ENCODE measurements around the gene STAT3.

Gene STAT3

DNA sequence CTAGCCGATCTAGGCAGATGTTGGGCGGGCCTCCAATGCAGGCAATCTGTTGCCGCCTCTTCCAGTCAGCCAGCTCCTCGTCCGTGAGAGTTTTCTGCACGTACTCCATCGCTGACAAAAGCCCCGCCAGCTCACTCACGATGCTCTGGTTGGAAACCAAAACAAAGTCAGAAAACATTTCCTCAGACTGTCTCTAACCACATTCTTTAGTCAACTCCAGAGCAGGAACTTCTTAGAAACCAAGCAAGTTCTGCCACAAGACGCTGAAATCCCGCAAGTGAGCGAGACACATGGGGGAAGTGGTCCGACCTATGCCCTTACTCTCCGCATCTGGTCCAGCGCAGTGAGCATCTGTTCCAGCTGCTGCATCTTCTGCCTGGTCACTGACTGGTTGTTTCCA is 50.8 kb downstream of the STAT3 start:
- Histone ChIP-seq H3K79me2 (ENCODE audit: control insufficient read depth, low read length) (no peaks in the 10 kb centered on the region), H3F3A (ENCODE audit: control insufficient read depth, insufficient read depth) (no peaks in the 10 kb centered on the region), H3K36me3 (ENCODE audit: control insufficient read depth, low read length) (no peaks in the 10 kb centered on the region; the same call in 1 of the 2 replicates), H3K4me2 (ENCODE audit: low read length) (no peak overlapping the region), H3K27ac (ENCODE audit: low read depth, low read length) (no peak overlapping the region), H3K4me3 (ENCODE audit: low read length) (no peak overlapping the region), H3K9me2 (replicated peaks; ENCODE audit: control insufficient read depth, low read length) (no peaks in the 10 kb centered on the region), H4K20me1 (ENCODE audit: control insufficient read depth, insufficient read depth, low read depth, low read length) (no peaks in the 10 kb centered on the region), H3K27me3 (ENCODE audit: control insufficient read depth, low read length) (no peaks in the 10 kb centered on the region), H3K4me1 (ENCODE audit: control insufficient read depth, low read length) (no peaks in the 10 kb centered on the region), H3K9me3 (ENCODE audit: control insufficient read depth, insufficient read depth, low read length) (no peaks in the 10 kb centered on the region)
- no peak for TF ChIP-seq EZH2phosphoT487 (IDR thresholded peaks at IDR 0.05; ENCODE audit: borderline replicate concordance, low read length)
- TF ChIP-seq, protein P1, sequence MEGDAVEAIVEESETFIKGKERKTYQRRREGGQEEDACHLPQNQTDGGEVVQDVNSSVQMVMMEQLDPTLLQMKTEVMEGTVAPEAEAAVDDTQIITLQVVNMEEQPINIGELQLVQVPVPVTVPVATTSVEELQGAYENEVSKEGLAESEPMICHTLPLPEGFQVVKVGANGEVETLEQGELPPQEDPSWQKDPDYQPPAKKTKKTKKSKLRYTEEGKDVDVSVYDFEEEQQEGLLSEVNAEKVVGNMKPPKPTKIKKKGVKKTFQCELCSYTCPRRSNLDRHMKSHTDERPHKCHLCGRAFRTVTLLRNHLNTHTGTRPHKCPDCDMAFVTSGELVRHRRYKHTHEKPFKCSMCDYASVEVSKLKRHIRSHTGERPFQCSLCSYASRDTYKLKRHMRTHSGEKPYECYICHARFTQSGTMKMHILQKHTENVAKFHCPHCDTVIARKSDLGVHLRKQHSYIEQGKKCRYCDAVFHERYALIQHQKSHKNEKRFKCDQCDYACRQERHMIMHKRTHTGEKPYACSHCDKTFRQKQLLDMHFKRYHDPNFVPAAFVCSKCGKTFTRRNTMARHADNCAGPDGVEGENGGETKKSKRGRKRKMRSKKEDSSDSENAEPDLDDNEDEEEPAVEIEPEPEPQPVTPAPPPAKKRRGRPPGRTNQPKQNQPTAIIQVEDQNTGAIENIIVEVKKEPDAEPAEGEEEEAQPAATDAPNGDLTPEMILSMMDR (IDR thresholded peaks at IDR 0.05; ENCODE audit: low read depth, low read length, poor library complexity, severe bottlenecking): no peak

DNA sequence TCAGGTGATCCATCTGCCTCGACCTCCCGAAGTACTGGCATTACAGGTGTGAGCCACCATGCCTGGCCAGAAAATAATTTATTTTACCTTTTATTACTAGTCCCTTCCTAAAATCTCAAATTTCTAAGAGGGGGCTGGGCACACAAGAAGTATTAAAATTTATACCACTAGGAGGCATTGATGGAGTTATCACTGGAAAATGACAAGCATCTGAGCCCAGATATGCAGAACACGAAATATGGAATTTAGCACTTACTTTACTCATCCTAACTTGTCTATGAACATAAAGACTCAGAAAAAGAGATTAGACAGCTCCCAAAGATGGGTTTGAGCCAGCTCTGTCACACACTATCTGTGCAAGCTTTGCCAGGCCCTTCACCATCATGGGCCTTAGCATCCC is 53.6 kb downstream of the STAT3 start:
- Histone ChIP-seq H3K27ac (ENCODE audit: low read depth, low read length) (no peak overlapping the region), H3F3A (ENCODE audit: control insufficient read depth, insufficient read depth) (no peaks in the 10 kb centered on the region), H3K4me2 (ENCODE audit: low read length) (no peak overlapping the region), H4K20me1 (ENCODE audit: control insufficient read depth, insufficient read depth, low read depth, low read length) (no peaks in the 10 kb centered on the region), H3K79me2 (ENCODE audit: control insufficient read depth, low read length) (no peaks in the 10 kb centered on the region), H3K9me2 (replicated peaks; ENCODE audit: control insufficient read depth, low read length) (no peaks in the 10 kb centered on the region), H3K4me3 (ENCODE audit: low read length) (no peak overlapping the region), H3K4me1 (ENCODE audit: control insufficient read depth, low read length) (no peaks in the 10 kb centered on the region), H3K36me3 (ENCODE audit: control insufficient read depth, low read length) (no peaks in the 10 kb centered on the region; the same call in 1 of the 2 replicates), H3K9me3 (ENCODE audit: control insufficient read depth, insufficient read depth, low read length) (no peaks in the 10 kb centered on the region), H3K27me3 (ENCODE audit: control insufficient read depth, low read length) (no peaks in the 10 kb centered on the region)
- no peak for TF ChIP-seq EZH2phosphoT487 (IDR thresholded peaks at IDR 0.05; ENCODE audit: borderline replicate concordance, low read length)

DNA sequence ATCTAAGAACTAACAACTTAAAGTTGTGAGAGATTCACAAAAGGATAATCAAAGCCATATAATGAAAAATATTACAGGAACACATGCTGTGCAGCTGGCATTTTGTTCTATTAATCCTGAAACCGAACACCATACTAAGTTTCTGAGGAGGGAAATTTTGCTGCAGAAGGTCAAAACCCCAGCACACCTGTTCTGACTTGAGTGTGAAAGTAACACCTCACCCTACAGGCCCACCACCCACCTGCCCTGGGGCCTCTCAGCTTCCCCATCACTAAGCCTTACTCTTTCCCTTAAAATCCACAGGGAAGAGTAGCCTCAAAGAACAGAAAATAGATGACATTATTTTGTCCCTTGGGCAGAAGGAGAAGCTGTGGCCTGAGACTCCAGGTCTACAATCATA is 55.2 kb downstream of the STAT3 start:
- H3K79me2 ChIP-seq (ENCODE audit: control insufficient read depth, low read length): no peaks in the 10 kb centered on the region
- H3K27me3 ChIP-seq (ENCODE audit: control insufficient read depth, low read length): no peaks in the 10 kb centered on the region
- H4K20me1 ChIP-seq (ENCODE audit: control insufficient read depth, insufficient read depth, low read depth, low read length): no peaks in the 10 kb centered on the region
- no peak overlapping the region for H3K4me3 ChIP-seq (ENCODE audit: low read length)
- no peaks in the 10 kb centered on the region for H3K4me1 ChIP-seq (ENCODE audit: control insufficient read depth, low read length)
- H3K9me2 ChIP-seq (replicated peaks; ENCODE audit: control insufficient read depth, low read length): no peaks in the 10 kb centered on the region
- TF ChIP-seq, protein P1 (IDR thresholded peaks at IDR 0.05; ENCODE audit: low read depth, low read length, poor library complexity, severe bottlenecking): no peak
- no peak for TF ChIP-seq EZH2phosphoT487 (IDR thresholded peaks at IDR 0.05; ENCODE audit: borderline replicate concordance, low read length)
- H3K36me3 ChIP-seq (ENCODE audit: control insufficient read depth, low read length): no peaks in the 10 kb centered on the region; the same call in 1 of the 2 replicates
- H3K27ac ChIP-seq (ENCODE audit: low read depth, low read length): no peak overlapping the region
- H3K4me2 ChIP-seq (ENCODE audit: low read length): no peak overlapping the region
- H3F3A ChIP-seq (ENCODE audit: control insufficient read depth, insufficient read depth): no peaks in the 10 kb centered on the region
- no peaks in the 10 kb centered on the region for H3K9me3 ChIP-seq (ENCODE audit: control insufficient read depth, insufficient read depth, low read length)

DNA sequence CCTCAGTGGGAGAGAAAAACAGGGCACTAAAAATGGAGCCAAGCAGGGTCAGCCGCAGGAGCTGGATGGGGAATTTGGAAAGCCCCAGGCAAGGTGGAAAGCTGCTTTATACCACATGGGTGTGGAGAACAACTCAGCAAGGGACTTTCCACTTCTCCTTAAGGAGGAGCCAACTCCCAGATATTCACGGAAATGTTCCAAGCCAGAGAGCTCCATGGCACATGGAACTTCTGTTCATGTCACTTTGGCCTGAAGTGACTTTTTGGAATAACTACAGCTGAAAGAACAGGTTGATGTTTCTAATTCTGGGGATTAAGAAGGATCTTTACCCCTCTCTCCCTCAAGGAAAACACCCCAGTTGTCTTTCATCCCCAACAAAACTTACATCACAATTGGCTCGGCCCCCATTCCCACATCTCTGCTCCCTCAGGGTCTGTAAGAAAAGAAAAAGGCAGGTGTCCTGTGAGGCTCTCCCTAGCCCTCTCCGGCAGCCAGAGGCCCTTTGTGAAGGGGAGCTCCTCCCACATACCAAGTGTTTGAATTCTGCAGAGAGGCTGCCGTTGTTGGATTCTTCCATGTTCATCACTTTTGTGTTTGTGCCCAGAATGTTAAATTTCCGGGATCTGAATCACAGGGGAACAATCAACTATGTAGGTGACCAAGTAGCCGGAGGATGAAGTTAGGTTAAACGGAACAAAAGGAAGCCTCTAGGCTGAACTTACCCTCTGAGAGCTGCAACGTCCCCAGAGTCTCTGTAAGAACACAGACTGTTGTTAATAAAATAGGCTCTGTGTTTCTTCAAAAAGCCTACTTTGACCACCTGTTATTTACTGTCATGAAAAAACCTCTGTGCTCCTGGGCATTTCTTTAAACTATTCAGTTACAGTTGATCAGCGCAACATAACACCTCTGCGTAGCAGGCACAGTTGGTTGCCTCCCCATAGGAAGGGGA is 58.9 kb downstream of the STAT3 start:
- no peaks in the 10 kb centered on the region for H3K27me3 ChIP-seq (ENCODE audit: control insufficient read depth, low read length)
- no peaks in the 10 kb centered on the region; the same call in 1 of the 2 replicates for H3K36me3 ChIP-seq (ENCODE audit: control insufficient read depth, low read length)
- H3K4me3 ChIP-seq (ENCODE audit: low read length): no peak overlapping the region
- H4K20me1 ChIP-seq (ENCODE audit: control insufficient read depth, insufficient read depth, low read depth, low read length): no peaks in the 10 kb centered on the region
- TF ChIP-seq, protein P1 (IDR thresholded peaks at IDR 0.05; ENCODE audit: low read depth, low read length, poor library complexity, severe bottlenecking): no peak
- no peak for TF ChIP-seq EZH2phosphoT487 (IDR thresholded peaks at IDR 0.05; ENCODE audit: borderline replicate concordance, low read length)
- no peak overlapping the region for H3K4me2 ChIP-seq (ENCODE audit: low read length)
- no peaks in the 10 kb centered on the region for H3K79me2 ChIP-seq (ENCODE audit: control insufficient read depth, low read length)
- no peaks in the 10 kb centered on the region for H3K9me3 ChIP-seq (ENCODE audit: control insufficient read depth, insufficient read depth, low read length)
- no peaks in the 10 kb centered on the region for H3K4me1 ChIP-seq (ENCODE audit: control insufficient read depth, low read length)
- no peaks in the 10 kb centered on the region for H3F3A ChIP-seq (ENCODE audit: control insufficient read depth, insufficient read depth)
- H3K9me2 ChIP-seq (replicated peaks; ENCODE audit: control insufficient read depth, low read length): no peaks in the 10 kb centered on the region
- H3K27ac ChIP-seq (ENCODE audit: low read depth, low read length): no peak overlapping the region

Data from DOHH2 (cell line).